Measurements from ENCODE around the gene APC2. TPM values are rescaled to one million over a fixed set of nuclear protein-coding genes. Genes with fewer than 3 reads are reported as not detected.

The APC2 gene
- total RNA-seq, 2 experiments from 2014 or later, result 0.07 to 0.29 TPM

GRCh38 chr19:1489463-1490310 lies 39.8 kb downstream of the APC2 start:
- peaks cover 5% of the 10 kb centered on the region for H3K27me3 Mint-ChIP-seq
- CTCF ChIA-PET, result no interaction called here
- ATAC-seq (no peak), DNase-seq (peak; percentile 44)
- POLR2A ChIA-PET, result interaction anchor here (1.0 kb wide), 1 partner anchor 8 kb away, joined by 3 read pairs; no protein-coding TSS in a partner anchor
- no peaks in the 10 kb centered on the region for H3K9me3 Mint-ChIP-seq
- H3K36me3 Mint-ChIP-seq (ENCODE audit: low read depth), result no peaks in the 10 kb centered on the region
- TF ChIP-seq CTCF (IDR thresholded peaks at IDR 0.05), result no peak
- H3K4me3 Mint-ChIP-seq, result peak overlapping the region; percentile 61
- intact Hi-C loops (cut with micrococcal nuclease), result no loop called here
- no peak overlapping the region for H3K27ac Mint-ChIP-seq
- H3K4me1 Mint-ChIP-seq (ENCODE audit: low read depth), result peaks cover 9% of the 10 kb centered on the region

GRCh38 chr19:1490311-1491113 lies 40.6 kb downstream of the APC2 start, which contains the start of gene PCSK4:
Gene PCSK4 (minus strand): TSS chr19:1490350. CDS start chr19:1490346, 4 bp downstream.
- Mint-ChIP-seq H3K27ac (peak within 1 kb of the TSS; percentile 81), H3K4me3 (peak within 1 kb of the TSS; percentile 86), H3K36me3 (ENCODE audit: low read depth) (no peaks in the 10 kb centered on the region), H3K27me3 (peaks cover 5% of the 10 kb centered on the region), H3K4me1 (ENCODE audit: low read depth) (peaks cover 9% of the 10 kb centered on the region), H3K9me3 (no peaks in the 10 kb centered on the region)
- ATAC-seq (peak; percentile 90), DNase-seq (peak; percentile 99)
- CTCF ChIA-PET, result interaction anchor here (0.7 to 1.3 kb wide), 3 partner anchors 19 to 1345 kb away, joined by 3 read pairs; no protein-coding TSS in a partner anchor
- POLR2A ChIA-PET, result interaction anchor here (0.6 to 1.0 kb wide), 3 partner anchors 9 to 119 kb away, joined by 3 read pairs; no protein-coding TSS in a partner anchor
- TF ChIP-seq CTCF (IDR thresholded peaks at IDR 0.05), result no peak
- intact Hi-C loops (cut with micrococcal nuclease), result no loop called here

- Mint-ChIP-seq H3K36me3 (ENCODE audit: low read depth) (no peaks in the 10 kb centered on the region), H3K4me1 (ENCODE audit: low read depth) (peaks cover 9% of the 10 kb centered on the region)
- POLR2A ChIA-PET, result interaction anchor here (1.0 kb wide), 2 partner anchors 46 to 51 kb away, joined by 3 read pairs; no protein-coding TSS in a partner anchor
Observed at GRCh38 chr19:1491114-1491848, 41.4 kb downstream of the APC2 start, which contains the start of gene REEP6. Gene REEP6 (plus strand): TSS chr19:1491181. CDS start chr19:1491270, 89 bp downstream.

GRCh38 chr19:1491849-1492170 lies 41.9 kb downstream of the APC2 start:
- no peak for TF ChIP-seq CTCF (IDR thresholded peaks at IDR 0.05)
- H3K36me3 Mint-ChIP-seq (ENCODE audit: low read depth), result no peaks in the 10 kb centered on the region
- peaks cover 9% of the 10 kb centered on the region for H3K4me1 Mint-ChIP-seq (ENCODE audit: low read depth)
- no peak for DNase-seq
- peak overlapping the region; percentile 66 for H3K4me3 Mint-ChIP-seq
- ChIA-PET POLR2A (interaction anchor here (1.0 kb wide), 2 partner anchors 11 to 51 kb away, joined by 3 read pairs; no protein-coding TSS in a partner anchor), CTCF (no interaction called here)
- H3K27me3 Mint-ChIP-seq, result peaks cover 5% of the 10 kb centered on the region
- intact Hi-C loops (cut with micrococcal nuclease), result no loop called here
- no peak for ATAC-seq
- no peak overlapping the region for H3K27ac Mint-ChIP-seq
- no peaks in the 10 kb centered on the region for H3K9me3 Mint-ChIP-seq

More at GRCh38 chr19:1491114-1491848, 41.4 kb downstream of the APC2 start, which contains the start of gene REEP6:
- CTCF ChIA-PET, result interaction anchor here (0.7 to 1.3 kb wide), 3 partner anchors 18 to 1345 kb away, joined by 3 read pairs; no protein-coding TSS in a partner anchor
- ATAC-seq, result no peak
- DNase-seq, result no peak
- peaks cover 5% of the 10 kb centered on the region for H3K27me3 Mint-ChIP-seq
- intact Hi-C loops (cut with micrococcal nuclease), result no loop called here
- peak within 1 kb of the TSS; percentile 86 for H3K4me3 Mint-ChIP-seq
- no peak for TF ChIP-seq CTCF (IDR thresholded peaks at IDR 0.05)
- peak within 1 kb of the TSS; percentile 81 for H3K27ac Mint-ChIP-seq
- no peaks in the 10 kb centered on the region for H3K9me3 Mint-ChIP-seq

Data from activated CD8-positive, alpha-beta T cell treated with anti-CD3 and anti-CD28 coated beads for 36 hours (primary cell).